GM12878 (cell line): ENCODE measurements around the gene RRP36. TPM values are rescaled to one million over a fixed set of nuclear protein-coding genes. Genes with fewer than 3 reads are reported as not detected.

ENCODE experiments used
- BCL3 ChIP-seq: IDR thresholded peaks from 2 replicates; pipeline ENCODE4 v1.6.1; 2011; ENCODE audit warnings: borderline replicate concordance, low read depth, mild to moderate bottlenecking, moderate library complexity, low read length; ENCODE audit not compliant: insufficient read depth, poor library complexity, severe bottlenecking
- BCLAF1 ChIP-seq: fragments of 450-650 bp; IDR thresholded peaks from 2 replicates; pipeline ENCODE4 v1.6.1; 2017; ENCODE audit warnings: antibody characterized with exemption, mild to moderate bottlenecking, moderate library complexity
- CEBPZ ChIP-seq: fragments of 150-350 bp; IDR thresholded peaks from 2 replicates; pipeline ENCODE4 v1.6.1; 2016; ENCODE audit warnings: low read depth, low read length
- GABPA ChIP-seq: IDR thresholded peaks from 2 replicates; pipeline ENCODE4 v1.6.1; 2014; ENCODE audit warnings: antibody characterized with exemption, low read depth, mild to moderate bottlenecking, inconsistent platforms
- KAT2A ChIP-seq: conservative IDR thresholded peaks from 2 replicates; pipeline ENCODE4 v1.6.1; 2011; ENCODE audit warnings: low read depth, low read length; ENCODE audit not compliant: control insufficient read depth
- MAX ChIP-seq: IDR thresholded peaks from 2 replicates; pipeline ENCODE4 v1.6.1; 2012; ENCODE audit warnings: low read depth, low read length, improper control_type of control experiment
- MEF2B ChIP-seq: fragments of 450-650 bp; IDR thresholded peaks from 2 replicates; pipeline ENCODE4 v1.6.1; 2018; ENCODE audit warnings: mild to moderate bottlenecking, moderate library complexity; ENCODE audit not compliant: partially characterized antibody, poor library complexity, severe bottlenecking
- MLLT1 ChIP-seq: fragments of 450-650 bp; IDR thresholded peaks from 2 replicates; pipeline ENCODE4 v1.6.1; 2016; ENCODE audit warnings: mild to moderate bottlenecking
- MTA3 ChIP-seq: IDR thresholded peaks from 2 replicates; pipeline ENCODE4 v1.6.1; 2012; ENCODE audit warnings: low read length, inconsistent platforms, borderline replicate concordance
- NFXL1 ChIP-seq: fragments of 450-650 bp; IDR thresholded peaks from 2 replicates; pipeline ENCODE4 v1.6.1; 2017; ENCODE audit warnings: antibody characterized with exemption, mild to moderate bottlenecking, borderline replicate concordance
- NKRF ChIP-seq: fragments of 450-650 bp; conservative IDR thresholded peaks from 2 replicates; pipeline ENCODE4 v1.6.1; 2017; ENCODE audit warnings: mild to moderate bottlenecking, moderate library complexity
- NR2C2 ChIP-seq: IDR thresholded peaks from 2 replicates; pipeline ENCODE4 v1.6.1; 2011; ENCODE audit warnings: borderline replicate concordance, low read depth; ENCODE audit not compliant: control insufficient read depth, insufficient read length
- PKNOX1 ChIP-seq: fragments of 450-650 bp; IDR thresholded peaks from 2 replicates; pipeline ENCODE4 v1.6.1; 2016; ENCODE audit warnings: mild to moderate bottlenecking
- SREBF2 ChIP-seq: IDR thresholded peaks from 2 replicates; pipeline ENCODE4 v1.6.1; 2012; ENCODE audit warnings: mild to moderate bottlenecking, low read length
- ZNF274 ChIP-seq: IDR thresholded peaks from one replicate; pipeline ENCODE4 v1.8.0; 2011; ENCODE audit not compliant: insufficient read length, insufficient read depth
- polyA plus RNA-seq, 11 experiments: library from polyadenylated mRNA; depleted of rRNA in 4 of 11; unstranded in 6 of 11; stranded (reverse) in 5 of 11; fragments of >200 nt; fragmentation: Nextera tagmentation in 4 of 11; fragmentation: Illumina TruSeq in 1 of 11; extraction: Ambion mirVana in 4 of 11; extraction: Trizol in 1 of 11; gene quantifications; 1 replicate in 1 of 11; 2 replicates in 10 of 11; pipeline versions ENCODE4 v1.2.1 to v1.2.3, GENCODE V29; 2011 to 2016; ENCODE audit warnings: inconsistent platforms in 2 of 11, missing spikeins in 2 of 11, low read depth in 1 of 11
- total RNA-seq, 4 experiments: library from RNA; depleted of rRNA in 3 of 4; stranded (reverse); fragments of >200 nt in 3 of 4; fragmentation: Illumina TruSeq in 1 of 4; extraction: Trizol in 1 of 4; gene quantifications; 2 replicates each; pipeline versions ENCODE4 v1.2.1 to v1.2.3, GENCODE V29; 2013 to 2021

The RRP36 gene
- total and polyA plus RNA-seq, 10 of the 15 experiments (the other 5 are each of a cell fraction or from before 2014, with no cell fraction given): 17.6 to 101 (median 69.7) TPM

GRCh38 chr6:43021270-43022047, at the start of gene RRP36 (continued):
- no peak for TF ChIP-seq CEBPZ
- TF ChIP-seq KAT2A: no peak
- no peak for TF ChIP-seq MAX
- TF ChIP-seq NFXL1: no peak
- TF ChIP-seq ZNF274: no peak
- no peak for TF ChIP-seq MEF2B
- no peak for TF ChIP-seq SREBF2
- peak; percentile 91 for TF ChIP-seq NKRF
- TF ChIP-seq GABPA: peak; percentile 88
- no peak for TF ChIP-seq BCLAF1
- TF ChIP-seq MLLT1: no peak
- TF ChIP-seq BCL3: peak; percentile 56
- TF ChIP-seq PKNOX1: peak; percentile 27; the same call in 1 of the 2 replicates
- TF ChIP-seq MTA3: no peak
- TF ChIP-seq NR2C2: no peak
